ENCODE data around the gene RAB36.

RAB36 gene

GRCh38 chr22:23138584-23139435 lies 6.5 kb upstream of the RAB36 start:
- no peak for DNase-seq

GRCh38 chr22:23140385-23140784 lies 4.9 kb upstream of the RAB36 start:
- DNase-seq, result no peak

GRCh38 chr22:23142546-23143105 lies 2.7 kb upstream of the RAB36 start:
- no peak for DNase-seq

DNA sequence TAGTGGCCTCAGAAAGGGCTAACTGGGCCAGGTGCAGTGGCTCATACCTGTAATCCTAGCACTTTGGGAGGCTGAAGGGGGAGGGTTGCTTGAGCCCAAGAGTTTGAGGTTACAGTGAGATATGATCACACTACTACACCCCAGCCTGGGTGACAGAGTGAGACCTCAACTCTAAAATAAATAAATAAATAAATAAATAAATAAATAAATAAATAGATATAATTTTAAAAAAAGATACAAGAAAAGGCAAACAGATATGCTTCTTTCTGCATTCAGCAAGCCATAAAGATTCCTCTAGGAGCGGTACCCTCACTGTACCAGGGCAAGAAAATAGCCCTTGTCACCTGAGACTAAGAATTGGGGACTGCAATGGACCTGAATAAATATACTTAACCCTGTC lies 2.2 kb upstream of the RAB36 start:
- DNase-seq, result no peak

GRCh38 chr22:23144432-23144831 lies 845 bp upstream of the RAB36 start:
- DNase-seq, result no peak

DNA sequence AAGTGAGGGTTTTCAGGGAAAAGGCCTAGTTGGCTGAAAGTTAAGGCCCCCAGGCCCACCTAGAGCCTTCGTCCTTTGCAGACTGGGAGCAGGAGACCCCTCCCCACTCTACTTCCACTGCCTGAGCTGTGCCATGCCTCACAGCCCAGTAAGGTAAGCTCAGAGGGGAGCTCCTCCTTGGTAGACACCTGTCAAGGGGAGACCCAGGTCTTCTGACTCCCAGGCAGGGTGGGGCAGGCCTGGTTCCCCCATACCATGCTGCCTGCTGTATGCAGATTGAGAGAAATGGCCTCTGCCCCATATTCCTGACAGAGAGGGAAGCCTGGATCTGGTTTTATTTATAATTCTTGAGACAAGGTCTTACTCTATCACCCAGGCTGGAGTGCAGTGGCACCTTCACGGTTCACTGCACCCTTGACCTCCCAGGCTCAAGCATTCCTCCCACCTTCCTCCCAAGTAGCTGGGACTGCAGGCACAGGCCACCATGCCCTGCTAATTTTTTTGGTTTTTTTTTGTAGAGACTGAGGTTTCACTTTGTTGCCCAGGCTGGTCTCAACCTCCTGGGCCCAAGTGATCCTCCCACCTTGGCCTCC lies 697 bp downstream of the RAB36 start:
- no peak for DNase-seq

DNA sequence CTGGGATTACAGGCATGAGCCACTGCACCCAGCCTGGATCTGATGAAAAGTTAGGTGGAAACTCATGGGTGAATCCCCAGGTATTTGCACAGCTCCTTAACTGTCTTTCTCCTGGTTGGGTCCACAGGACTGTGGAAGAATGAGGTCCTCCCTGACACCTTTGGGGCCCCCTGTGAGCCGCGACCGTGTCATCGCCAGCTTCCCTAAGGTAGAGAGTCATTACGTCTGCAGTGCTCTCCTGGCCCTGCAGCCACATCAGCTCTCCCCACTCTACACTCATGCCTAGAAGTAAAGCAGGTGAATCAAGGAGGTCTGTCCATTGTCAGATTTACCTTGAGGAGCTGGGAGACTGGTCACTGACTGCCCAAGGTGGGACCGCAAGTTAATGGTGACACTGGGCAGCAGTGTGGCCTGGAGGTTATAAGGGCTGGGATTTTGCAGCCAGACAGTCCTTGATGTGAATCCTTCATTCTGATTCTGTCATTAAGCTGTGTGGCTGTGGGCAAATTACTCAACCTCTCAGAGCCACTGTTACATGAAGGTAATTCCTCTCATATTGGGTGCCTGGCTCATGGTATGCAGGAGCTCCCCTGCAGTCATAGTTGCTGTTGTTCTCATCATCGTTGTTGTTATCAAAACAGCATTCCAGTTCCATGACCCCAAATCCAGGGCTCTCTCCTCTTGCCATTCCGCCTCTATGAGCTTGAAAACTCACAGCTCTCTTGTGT lies 1.4 kb downstream of the RAB36 start:
- DNase-seq, result no peak

- DNase-seq, result no peak
Observed at GRCh38 chr22:23147617-23148387, 2.5 kb downstream of the RAB36 start.

- DNase-seq, result no peak
Observed at GRCh38 chr22:23149743-23150238, 4.5 kb downstream of the RAB36 start.

DNA sequence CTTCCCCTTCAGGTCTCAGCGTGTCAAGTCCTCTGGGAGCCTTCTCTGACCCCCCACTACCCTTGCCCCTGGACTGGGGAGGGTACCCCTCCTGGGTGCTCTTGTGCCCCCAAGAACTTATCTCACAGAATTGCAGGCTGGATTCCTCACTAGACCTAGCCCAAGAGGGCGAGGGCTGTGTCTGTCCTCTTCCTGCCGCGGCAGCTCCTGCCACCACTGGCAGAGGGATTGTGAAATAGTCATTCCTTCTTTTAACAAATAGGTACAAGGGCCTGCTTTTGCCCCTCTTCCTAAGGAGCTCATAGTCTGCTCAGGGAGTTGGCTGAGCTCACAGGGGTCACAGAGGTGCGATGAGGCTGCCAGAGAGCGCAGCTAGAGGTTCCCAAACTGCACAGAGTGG lies 5.5 kb downstream of the RAB36 start:
- DNase-seq, result no peak

DNA sequence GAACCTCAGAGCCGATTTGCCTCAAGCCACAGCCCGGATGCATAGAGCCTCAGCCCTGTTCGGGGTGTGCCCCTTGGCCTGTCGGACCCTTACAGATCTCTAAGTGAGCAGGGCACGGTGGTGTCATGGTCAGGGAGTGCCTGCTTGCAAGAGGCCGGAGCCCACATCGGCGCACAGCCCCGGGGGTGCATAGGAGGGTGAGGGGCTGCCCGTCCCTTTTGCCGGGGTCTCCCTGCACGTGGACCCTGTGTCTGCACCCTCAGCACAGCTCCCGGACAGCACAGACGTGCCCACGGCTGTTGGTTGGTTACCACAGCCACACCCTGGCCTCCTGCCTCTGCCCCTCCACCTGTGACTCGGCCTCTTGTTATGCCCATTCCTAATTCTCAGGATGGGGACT lies 6.5 kb downstream of the RAB36 start:
- DNase-seq, result no peak

- DNase-seq, result no peak
Observed at GRCh38 chr22:23152238-23153114, 7.2 kb downstream of the RAB36 start.

DNA sequence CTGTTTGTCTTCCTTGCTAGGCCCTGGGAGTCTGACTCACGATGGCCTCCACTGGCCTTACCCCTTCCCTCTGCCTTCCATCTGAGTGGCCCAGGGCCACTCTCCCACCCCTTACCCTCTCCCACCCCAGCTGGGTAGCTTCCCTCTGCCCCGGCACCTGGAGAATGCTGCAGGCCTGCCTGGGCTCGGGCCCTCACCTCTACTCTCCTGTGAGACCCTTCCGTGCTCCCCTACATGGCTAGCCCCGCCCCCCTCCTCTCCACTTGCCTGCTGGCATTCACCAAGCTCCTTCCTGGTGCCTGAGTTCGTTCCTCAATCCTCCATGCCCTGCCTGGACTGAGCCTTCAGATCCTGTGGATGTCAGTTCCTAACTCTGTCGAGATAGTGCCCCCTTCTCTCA lies 8.7 kb downstream of the RAB36 start:
- no peak for DNase-seq

- DNase-seq, result no peak
Observed at GRCh38 chr22:23154461-23154860, 9.2 kb downstream of the RAB36 start.

- no peak for DNase-seq
Observed at GRCh38 chr22:23155143-23155542, 9.9 kb downstream of the RAB36 start.

DNA sequence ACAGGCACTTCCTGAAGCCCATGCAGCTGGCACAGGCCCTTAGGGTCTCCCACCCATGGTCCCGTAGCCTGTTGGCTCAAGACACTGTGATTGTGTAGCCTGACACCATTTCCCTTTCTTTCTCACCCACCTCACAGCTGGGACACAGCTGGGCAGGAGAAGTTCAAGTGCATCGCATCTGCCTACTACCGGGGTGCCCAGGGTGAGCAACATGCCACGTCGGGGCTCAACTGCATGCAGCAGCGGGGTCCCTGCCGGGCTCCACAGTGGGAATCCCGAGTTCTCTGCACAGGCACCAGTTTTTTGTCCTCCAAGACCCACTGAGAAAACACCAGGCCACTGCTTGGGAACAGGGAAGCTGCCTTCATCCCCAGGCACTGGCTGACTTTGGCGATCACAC lies 10.6 kb downstream of the RAB36 start:
- DNase-seq, result no peak

DNA sequence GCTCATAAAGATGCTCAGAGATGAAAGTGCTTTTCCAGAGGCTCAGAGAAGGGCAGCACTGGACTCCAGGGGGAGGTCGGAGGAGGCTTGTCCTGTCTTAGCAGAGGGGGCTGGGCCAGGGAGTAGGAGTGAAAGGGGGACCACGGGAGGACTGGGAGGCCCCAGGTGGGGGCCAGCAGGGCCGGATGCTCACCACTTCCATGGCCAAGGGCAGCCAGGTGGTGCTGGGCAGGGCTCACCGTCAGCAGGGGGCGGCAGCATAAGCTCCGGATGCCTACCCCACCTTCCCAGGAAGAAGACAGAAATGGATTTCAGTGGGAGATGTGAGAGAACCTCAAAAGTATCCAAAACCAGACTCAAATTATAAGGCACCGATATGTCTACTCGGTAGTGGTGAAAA lies 11.0 kb downstream of the RAB36 start:
- no peak for DNase-seq

GRCh38 chr22:23157560-23158515 lies 12.6 kb downstream of the RAB36 start:
- DNase-seq, result no peak

GRCh38 chr22:23158516-23159290 lies 13.4 kb downstream of the RAB36 start:
- no peak for DNase-seq

GRCh38 chr22:23159291-23159630 lies 14.0 kb downstream of the RAB36 start:
- DNase-seq, result no peak

All from activated CD8-positive, alpha-beta memory T cell treated with anti-CD3 and anti-CD28 coated beads for 24 hours (primary cell).